Astrocyte of the cerebellum (primary cell): ENCODE measurements around the gene OR6B1.

Experiments
- DNase-seq: peaks from one replicate; pipeline ENCODE4 v3.0.0-alpha.2; 2011; ENCODE audit warnings: low read depth
- H3K4me3 ChIP-seq: 2 replicates; pipeline ENCODE4 v1.5.1; 2011; ENCODE audit warnings: mild to moderate bottlenecking, low read depth, low read length, moderate library complexity
- in situ Hi-C: cut with HindIII; loops from 2 replicates; pipeline ENCODE4 v1.10.0; 2017; ENCODE audit warnings: low sequenced_read_pairs
- TF ChIP-seq, protein P1 (sequence below): IDR thresholded peaks from 2 replicates; pipeline ENCODE4 v1.5.1; 2012; ENCODE audit warnings: low read length, low read depth, moderate library complexity, mild to moderate bottlenecking; ENCODE audit errors: missing control alignments

The OR6B1 gene

GRCh38 chr7:144000020-144000419 lies at the start of gene OR6B1:
Gene OR6B1, plus strand, starts transcription at chr7:144000320. Its CDS starts 3,677 bp downstream, at chr7:144003997.
- DNase-seq, result no peak
- in situ Hi-C loops, result no loop called here
- H3K4me3 ChIP-seq, result no peak within 1 kb of the TSS
- TF ChIP-seq, protein P1, sequence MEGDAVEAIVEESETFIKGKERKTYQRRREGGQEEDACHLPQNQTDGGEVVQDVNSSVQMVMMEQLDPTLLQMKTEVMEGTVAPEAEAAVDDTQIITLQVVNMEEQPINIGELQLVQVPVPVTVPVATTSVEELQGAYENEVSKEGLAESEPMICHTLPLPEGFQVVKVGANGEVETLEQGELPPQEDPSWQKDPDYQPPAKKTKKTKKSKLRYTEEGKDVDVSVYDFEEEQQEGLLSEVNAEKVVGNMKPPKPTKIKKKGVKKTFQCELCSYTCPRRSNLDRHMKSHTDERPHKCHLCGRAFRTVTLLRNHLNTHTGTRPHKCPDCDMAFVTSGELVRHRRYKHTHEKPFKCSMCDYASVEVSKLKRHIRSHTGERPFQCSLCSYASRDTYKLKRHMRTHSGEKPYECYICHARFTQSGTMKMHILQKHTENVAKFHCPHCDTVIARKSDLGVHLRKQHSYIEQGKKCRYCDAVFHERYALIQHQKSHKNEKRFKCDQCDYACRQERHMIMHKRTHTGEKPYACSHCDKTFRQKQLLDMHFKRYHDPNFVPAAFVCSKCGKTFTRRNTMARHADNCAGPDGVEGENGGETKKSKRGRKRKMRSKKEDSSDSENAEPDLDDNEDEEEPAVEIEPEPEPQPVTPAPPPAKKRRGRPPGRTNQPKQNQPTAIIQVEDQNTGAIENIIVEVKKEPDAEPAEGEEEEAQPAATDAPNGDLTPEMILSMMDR, result no peak

DNA sequence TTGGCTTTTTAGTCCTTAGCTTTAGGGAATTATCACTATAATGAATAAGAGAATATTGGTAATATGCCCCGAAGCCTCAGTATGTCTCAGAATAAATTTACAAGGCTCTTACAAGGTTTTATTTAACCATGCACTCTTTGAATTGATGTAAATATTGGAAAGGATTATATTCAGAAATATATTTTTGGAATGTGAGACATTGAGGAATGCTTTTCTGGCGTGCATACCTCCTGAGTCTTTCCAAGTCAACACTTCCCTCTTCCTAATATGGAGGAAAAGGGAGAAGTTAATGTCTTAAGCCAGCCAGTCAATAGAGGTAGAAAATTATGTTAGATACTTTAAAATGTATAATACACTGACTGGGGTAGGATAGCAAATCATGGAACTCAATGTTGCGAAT lies 46.7 kb upstream of the OR6B1 start:
- no peak overlapping the region for H3K4me3 ChIP-seq
- TF ChIP-seq, protein P1, result no peak
- no peak for DNase-seq
- in situ Hi-C loops, result no loop called here

DNA sequence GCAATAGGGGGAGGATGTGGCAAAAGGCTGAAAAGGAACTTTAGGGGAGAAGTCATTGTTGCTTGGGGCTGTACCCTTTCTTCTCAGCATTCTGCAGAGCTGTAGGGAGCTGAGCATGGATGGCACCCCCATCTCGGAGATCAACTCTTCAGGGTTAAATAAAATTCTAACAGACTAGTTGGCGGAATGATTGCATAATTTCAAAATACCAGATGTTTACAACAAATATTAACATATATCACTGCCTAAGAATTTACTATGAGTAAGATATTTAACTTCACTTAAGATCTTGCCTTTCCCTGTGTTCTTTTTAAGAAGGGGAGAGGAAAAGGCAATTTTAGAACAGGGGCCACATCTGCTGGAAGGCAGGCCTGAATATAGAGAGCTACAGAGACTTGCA lies 46.0 kb upstream of the OR6B1 start:
- in situ Hi-C loops, result no loop called here
- TF ChIP-seq, protein P1, result no peak
- DNase-seq, result no peak
- H3K4me3 ChIP-seq, result no peak overlapping the region

DNA sequence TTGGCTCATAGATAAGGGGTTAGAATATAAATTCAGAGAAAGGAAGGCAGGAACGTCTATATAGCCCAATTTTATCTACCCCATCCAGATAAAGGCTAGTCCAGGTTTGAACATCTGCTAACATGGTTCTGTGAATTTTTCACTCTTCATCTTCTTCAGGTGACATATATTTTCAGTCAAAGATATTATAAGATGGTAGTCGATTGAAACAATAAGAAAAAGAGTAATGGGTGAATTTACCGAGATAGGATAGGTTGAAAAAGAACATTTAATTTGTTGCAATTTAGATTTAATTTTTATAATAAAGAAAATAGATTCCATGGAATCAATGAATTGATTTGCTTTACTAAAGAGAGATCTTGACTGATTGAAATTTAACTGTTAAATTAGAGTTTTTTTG lies 45.6 kb upstream of the OR6B1 start, which contains the start of gene OR2F1:
TSS of gene OR2F1 (plus strand) at position 301 of the 400 bp plus-strand sequence. CDS start 5,127 bp downstream, outside the sequence.
- TF ChIP-seq, protein P1, result no peak

GRCh38 chr7:143958781-143959180 lies 41.3 kb upstream of the OR6B1 start:
- H3K4me3 ChIP-seq, result no peak overlapping the region
- DNase-seq, result no peak
- in situ Hi-C loops, result no loop called here
- TF ChIP-seq, protein P1, result no peak

More for the DNA sequence above, 45.6 kb upstream of the OR6B1 start, which contains the start of gene OR2F1:
- in situ Hi-C loops, result no loop called here
- no peak within 1 kb of the TSS for H3K4me3 ChIP-seq
- no peak for DNase-seq

GRCh38 chr7:143960813-143961610 lies 39.1 kb upstream of the OR6B1 start:
- DNase-seq, result no peak
- in situ Hi-C loops, result no loop called here
- H3K4me3 ChIP-seq, result no peak overlapping the region
- TF ChIP-seq, protein P1, result no peak
